Adipocyte (in vitro differentiated cells): ENCODE data around the gene ACADL.

ENCODE experiments used
- DNase-seq: peaks from one replicate; pipeline ENCODE4 v3.0.0-alpha.2; 2015; ENCODE audit warnings: low read depth
- H3K27me3 ChIP-seq: replicated peaks from 2 replicates; pipeline ENCODE4 v1.7.0; 2013; ENCODE audit warnings: mild to moderate bottlenecking, low read length, moderate library complexity; ENCODE audit not compliant: control insufficient read depth, insufficient read depth
- H3K36me3 ChIP-seq: 2 replicates; pipeline ENCODE4 v1.7.0; 2013; ENCODE audit warnings: low read length, mild to moderate bottlenecking, moderate library complexity; ENCODE audit not compliant: control insufficient read depth, insufficient read depth, severe bottlenecking
- H3K4me1 ChIP-seq: 2 replicates; pipeline ENCODE4 v1.7.0; 2013; ENCODE audit warnings: mild to moderate bottlenecking, low read length, moderate library complexity; ENCODE audit not compliant: control insufficient read depth, insufficient read depth
- H3K4me3 ChIP-seq: 2 replicates; pipeline ENCODE4 v1.7.0; 2013; ENCODE audit warnings: mild to moderate bottlenecking, low read length, moderate library complexity
- H3K9ac ChIP-seq: 2 replicates; pipeline ENCODE4 v1.7.0; 2013; ENCODE audit warnings: mild to moderate bottlenecking, low read length, moderate library complexity
- H3K9me3 ChIP-seq: 2 replicates; pipeline ENCODE4 v1.7.0; 2013; ENCODE audit warnings: mild to moderate bottlenecking, low read length, moderate library complexity; ENCODE audit not compliant: control insufficient read depth

The ACADL gene

GRCh38 chr2:210169516-210170195 lies 55.6 kb downstream of the ACADL start:
- peak overlapping the region; percentile 98 for H3K9ac ChIP-seq
- H3K4me1 ChIP-seq = peaks cover 36% of the 10 kb centered on the region
- H3K4me3 ChIP-seq = peak overlapping the region; percentile 99
- DNase-seq = peak; percentile 90
- H3K9me3 ChIP-seq = no peaks in the 10 kb centered on the region
- no peaks in the 10 kb centered on the region for H3K27me3 ChIP-seq
- no peaks in the 10 kb centered on the region for H3K36me3 ChIP-seq

GRCh38 chr2:210167227-210167626 lies 58.0 kb downstream of the ACADL start:
- no peaks in the 10 kb centered on the region for H3K9me3 ChIP-seq
- peak; percentile 31 for DNase-seq
- no peaks in the 10 kb centered on the region for H3K27me3 ChIP-seq
- H3K4me1 ChIP-seq = peaks cover 30% of the 10 kb centered on the region
- H3K9ac ChIP-seq = peak overlapping the region; percentile 22
- H3K36me3 ChIP-seq = no peaks in the 10 kb centered on the region
- H3K4me3 ChIP-seq = peak overlapping the region; percentile 43

GRCh38 chr2:210162466-210163124 lies 62.7 kb downstream of the ACADL start:
- H3K9me3 ChIP-seq = no peaks in the 10 kb centered on the region
- H3K36me3 ChIP-seq = no peaks in the 10 kb centered on the region
- H3K4me1 ChIP-seq = peaks cover 12% of the 10 kb centered on the region
- H3K4me3 ChIP-seq = no peak overlapping the region
- H3K27me3 ChIP-seq = no peaks in the 10 kb centered on the region
- H3K9ac ChIP-seq = no peak overlapping the region
- peak; percentile 5 for DNase-seq

- Histone ChIP-seq H3K36me3 (peaks cover 1% of the 10 kb centered on the region), H3K4me3 (no peak overlapping the region), H3K27me3 (no peaks in the 10 kb centered on the region), H3K9me3 (no peaks in the 10 kb centered on the region), H3K4me1 (no peaks in the 10 kb centered on the region), H3K9ac (no peak overlapping the region)
- DNase-seq = no peak
These were observed 66.2 kb downstream of the ACADL start for GRCh38 chr2:210159059-210159458.

- Histone ChIP-seq H3K4me3 (no peak overlapping the region), H3K27me3 (no peaks in the 10 kb centered on the region), H3K9me3 (no peaks in the 10 kb centered on the region), H3K4me1 (no peaks in the 10 kb centered on the region), H3K36me3 (peaks cover 9% of the 10 kb centered on the region), H3K9ac (no peak overlapping the region)
- DNase-seq = no peak
These were observed 67.0 kb downstream of the ACADL start for GRCh38 chr2:210158236-210158635.

GRCh38 chr2:210157526-210157925 lies 67.7 kb downstream of the ACADL start:
- Histone ChIP-seq H3K9me3 (no peaks in the 10 kb centered on the region), H3K27me3 (no peaks in the 10 kb centered on the region), H3K4me1 (no peaks in the 10 kb centered on the region), H3K36me3 (peaks cover 9% of the 10 kb centered on the region), H3K4me3 (no peak overlapping the region), H3K9ac (no peak overlapping the region)
- DNase-seq = no peak

- Histone ChIP-seq H3K27me3 (no peaks in the 10 kb centered on the region), H3K9me3 (no peaks in the 10 kb centered on the region), H3K4me3 (no peak overlapping the region), H3K4me1 (no peaks in the 10 kb centered on the region), H3K36me3 (peaks cover 35% of the 10 kb centered on the region), H3K9ac (no peak overlapping the region)
- no peak for DNase-seq
These were observed 77.6 kb downstream of the ACADL start for GRCh38 chr2:210147614-210148013.
